KOPT-K1 (cell line): ENCODE data around the gene AHSA1.
"Not testable (repeated sequence)": the region's sequence is repeated elsewhere in the genome, so short reads cannot be mapped to it uniquely, and the experiment has no call there.

Experiments used
- H3K27ac ChIP-seq: fragments of 200-600 bp; sonication (generic); 2 replicates; pipeline ENCODE4 v1.5.1; 2016; ENCODE audit warnings: antibody characterized with exemption, mild to moderate bottlenecking, low read depth, low read length; ENCODE audit not compliant: poor library complexity, severe bottlenecking
- H3K36me3 ChIP-seq: fragments of 200-600 bp; sonication (generic); 2 replicates; pipeline ENCODE4 v1.5.1; 2017; ENCODE audit warnings: antibody characterized with exemption, mild to moderate bottlenecking, low read length, moderate library complexity; ENCODE audit not compliant: insufficient read depth
- H3K9me3 ChIP-seq: fragments of 200-600 bp; sonication (generic); 2 replicates; pipeline ENCODE4 v1.5.1; 2017; ENCODE audit warnings: antibody characterized with exemption, low read length, mild to moderate bottlenecking; ENCODE audit not compliant: insufficient read depth, poor library complexity, severe bottlenecking

Gene AHSA1

DNA sequence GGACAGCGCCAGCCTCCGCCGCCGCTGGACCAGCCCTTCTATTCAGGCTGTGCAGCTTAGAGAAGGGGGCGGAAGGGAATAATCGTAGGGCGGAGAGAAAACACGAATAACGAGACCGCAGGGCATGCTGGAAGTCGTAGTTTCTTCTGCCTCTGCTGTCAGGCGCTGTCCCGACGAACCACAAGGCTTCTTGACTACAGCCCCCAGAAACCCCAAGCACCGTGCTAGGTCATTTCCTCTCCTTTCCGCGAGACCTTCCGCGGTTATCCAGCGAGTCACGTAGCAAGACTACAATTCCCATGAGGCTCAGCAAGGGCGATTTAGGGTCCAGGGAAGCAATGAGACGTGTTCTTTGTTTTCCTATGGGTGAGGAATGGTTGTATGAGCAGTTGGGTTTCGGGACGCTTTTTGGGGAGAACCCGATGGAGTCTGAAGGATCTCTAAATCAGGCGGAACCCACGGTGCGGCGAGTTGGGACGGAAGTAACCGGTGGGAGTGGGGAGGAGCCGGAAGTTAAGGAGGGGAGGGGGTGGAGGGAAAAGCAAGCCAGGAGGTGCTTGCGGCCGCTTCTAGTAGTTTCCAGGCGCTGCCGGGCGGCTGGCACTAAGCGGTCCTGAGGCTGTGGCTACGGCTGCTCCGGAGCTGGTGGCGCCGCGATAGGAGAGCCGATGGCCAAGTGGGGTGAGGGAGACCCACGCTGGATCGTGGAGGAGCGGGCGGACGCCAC is at the start of gene AHSA1, which contains the start of gene VIPAS39:
Gene AHSA1 (plus strand): TSS at position 572 of the 727 bp plus-strand sequence. CDS start 97 bp downstream, at position 669.
Gene VIPAS39 (minus strand): TSS at position 80 of the 727 bp plus-strand sequence. CDS start 3,499 bp downstream, outside the sequence.
- Histone ChIP-seq H3K27ac (peak within 1 kb of the TSS; percentile 94), H3K9me3 (no peaks in the 10 kb centered on the region), H3K36me3 (peaks cover 34% of the 10 kb centered on the region)

DNA sequence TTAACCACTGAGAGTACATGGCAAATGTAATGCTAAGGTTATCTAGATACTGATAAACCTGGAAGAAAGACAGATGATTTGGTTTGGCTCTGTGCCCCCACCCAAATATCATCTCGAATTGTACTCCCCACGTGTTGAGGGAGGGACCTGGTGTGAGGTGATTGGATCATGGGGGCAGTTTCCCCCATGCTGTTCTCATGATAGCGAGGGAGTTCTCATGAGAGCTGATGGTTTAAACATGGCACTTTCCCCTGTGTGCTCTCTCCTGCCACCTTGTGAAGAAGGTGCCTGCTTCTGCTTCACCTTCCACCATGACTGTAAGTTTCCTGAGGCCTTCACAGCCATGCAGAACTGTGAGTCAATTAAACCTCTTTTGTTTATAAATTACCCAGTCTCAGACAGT is 48.8 kb upstream of the AHSA1 start:
- no peaks in the 10 kb centered on the region for H3K36me3 ChIP-seq
- H3K9me3 ChIP-seq: no peaks in the 10 kb centered on the region
- H3K27ac ChIP-seq: no peak overlapping the region

DNA sequence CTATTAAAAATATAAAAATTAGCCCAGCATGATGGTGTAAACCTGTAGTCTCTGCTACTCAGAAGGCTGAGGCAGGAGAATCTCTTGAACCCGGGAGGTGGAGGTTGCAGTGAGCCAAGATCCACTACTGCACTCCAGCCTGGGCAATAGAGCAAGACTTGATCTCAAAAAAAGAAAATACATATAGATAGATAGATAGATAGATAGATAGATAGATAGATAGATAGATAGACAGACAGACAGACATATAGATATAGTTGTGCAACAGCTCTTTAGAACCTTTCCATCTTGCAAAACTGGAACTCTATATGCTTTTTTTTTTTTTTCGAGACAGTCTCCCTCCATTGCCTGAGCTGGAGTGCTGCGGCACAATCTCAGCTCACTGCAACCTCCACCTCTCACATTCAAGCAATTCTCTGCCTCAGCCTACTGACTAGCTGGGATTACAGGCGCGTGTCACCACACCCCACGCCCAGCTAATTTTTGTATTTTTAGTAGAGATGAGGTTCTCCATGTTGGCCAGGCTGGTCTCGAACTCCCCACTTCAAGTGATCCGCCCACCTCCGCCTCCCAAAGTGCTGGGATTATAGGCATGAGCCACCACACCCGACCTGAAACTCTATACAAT is 42.4 kb upstream of the AHSA1 start:
- peaks cover 13% of the 10 kb centered on the region for H3K9me3 ChIP-seq
- H3K36me3 ChIP-seq, H3K27ac ChIP-seq: not testable (repeated sequence)

DNA sequence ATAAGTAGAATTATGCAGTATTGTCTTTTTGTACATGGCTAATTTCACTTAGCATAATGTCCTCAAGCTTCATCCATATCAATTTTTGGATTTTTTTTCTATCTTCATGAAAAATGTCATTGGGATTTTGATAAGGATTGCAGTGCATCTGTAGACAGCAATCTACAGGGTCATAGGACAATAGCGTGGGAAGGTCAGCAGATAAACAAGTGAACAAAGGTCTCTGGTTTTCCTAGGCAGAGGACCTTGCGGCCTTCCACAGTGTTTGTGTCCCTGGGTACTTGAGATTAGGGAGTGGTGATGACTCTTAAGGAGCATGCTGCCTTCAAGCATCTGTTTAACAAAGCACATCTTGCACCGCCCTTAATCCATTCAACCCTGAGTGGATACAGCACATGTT is 41.8 kb upstream of the AHSA1 start:
- H3K9me3 ChIP-seq: peaks cover 13% of the 10 kb centered on the region
- H3K36me3 ChIP-seq: not testable (repeated sequence)

DNA sequence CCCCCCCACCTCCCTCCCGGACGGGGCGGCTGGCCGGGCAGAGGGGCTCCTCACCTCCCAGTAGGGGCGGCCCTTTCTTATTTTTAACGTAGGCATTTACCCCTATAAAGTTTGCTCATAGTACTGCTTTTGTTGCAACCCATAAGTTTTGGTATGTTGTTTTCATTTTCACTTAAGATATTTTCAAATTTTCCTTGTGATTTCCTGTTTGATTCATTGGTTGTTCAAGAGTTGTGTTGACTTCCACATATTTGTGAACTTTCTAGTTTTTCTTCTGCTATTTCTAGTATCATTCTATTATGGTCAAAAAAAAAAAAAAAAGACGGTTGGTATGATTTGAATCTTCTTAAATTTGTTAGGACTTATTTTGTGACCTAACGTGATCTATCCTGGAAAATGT is 41.1 kb upstream of the AHSA1 start:
- Histone ChIP-seq H3K27ac (no peak overlapping the region), H3K36me3 (0 out of 2 replicates have a peak, but pooled peaks cover 4% of the 10 kb centered on the region), H3K9me3 (peaks cover 13% of the 10 kb centered on the region)

More for the DNA sequence above, 41.8 kb upstream of the AHSA1 start:
- not testable (repeated sequence) for H3K27ac ChIP-seq

DNA sequence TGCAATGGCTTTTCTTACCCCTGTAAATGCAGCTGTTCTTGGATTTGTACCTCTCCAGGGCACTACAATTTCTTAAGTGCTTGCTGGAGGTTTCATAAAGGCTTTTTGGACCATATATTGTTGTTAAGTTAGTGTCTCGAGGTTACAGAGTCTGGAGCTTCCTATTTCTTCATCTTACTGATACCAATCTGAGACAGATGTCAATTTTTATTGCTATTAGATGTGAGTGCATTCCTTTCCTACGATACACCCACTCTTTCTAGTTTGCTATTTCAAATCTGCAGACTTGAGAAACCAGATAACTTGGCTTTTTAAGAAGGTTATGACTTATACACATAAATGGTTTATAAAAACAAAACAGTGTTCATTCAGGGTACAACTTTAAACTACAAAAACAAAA is 36.7 kb upstream of the AHSA1 start:
- Histone ChIP-seq H3K9me3 (peaks cover 13% of the 10 kb centered on the region), H3K27ac (no peak overlapping the region), H3K36me3 (peaks cover 41% of the 10 kb centered on the region)

DNA sequence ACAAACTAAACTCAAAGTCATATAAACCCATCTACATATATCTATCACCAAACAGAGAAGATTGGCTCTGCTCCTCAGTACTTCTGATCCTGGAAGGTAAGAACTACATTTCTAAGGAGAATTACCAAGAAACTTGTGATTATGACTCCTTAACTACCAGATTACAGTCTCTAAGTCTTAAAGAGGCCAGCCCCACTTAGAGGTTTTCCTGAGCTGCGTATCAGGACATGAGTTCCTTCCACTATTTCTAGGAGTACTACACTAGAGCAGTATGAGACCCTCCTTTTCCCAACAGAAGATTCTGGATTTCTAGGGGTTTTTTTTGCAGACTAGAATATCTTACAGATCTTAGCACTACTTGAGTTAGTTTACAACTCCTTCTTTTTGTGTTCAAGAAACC is 34.5 kb upstream of the AHSA1 start, which contains the start of gene NOXRED1:
Gene NOXRED1 (minus strand): TSS at position 101 of the 400 bp plus-strand sequence. CDS start 634 bp downstream, outside the sequence.
- Histone ChIP-seq H3K27ac (no peak within 1 kb of the TSS), H3K9me3 (peaks cover 13% of the 10 kb centered on the region), H3K36me3 (peaks cover 63% of the 10 kb centered on the region)

DNA sequence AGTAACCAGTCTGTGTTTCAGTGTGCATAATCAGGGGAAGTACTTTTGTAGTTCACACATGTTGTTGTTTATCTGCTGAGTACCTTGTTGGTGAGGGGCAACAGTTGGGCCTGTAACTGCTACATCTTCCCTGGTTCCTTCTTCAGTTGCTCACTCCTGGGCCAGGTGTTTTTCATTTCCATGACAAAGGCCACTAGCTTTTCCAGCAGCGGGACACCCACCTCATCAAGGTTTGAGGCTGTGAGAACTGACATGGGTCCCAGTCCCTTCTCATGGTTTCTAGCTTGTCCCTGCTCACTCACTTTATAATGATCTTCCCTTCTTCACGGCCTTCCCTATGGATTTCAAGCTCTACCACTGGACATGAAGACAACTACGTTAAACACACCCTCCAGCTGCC is 33.0 kb upstream of the AHSA1 start:
- no peak overlapping the region for H3K27ac ChIP-seq
- H3K9me3 ChIP-seq: no peaks in the 10 kb centered on the region
- peaks cover 78% of the 10 kb centered on the region for H3K36me3 ChIP-seq

DNA sequence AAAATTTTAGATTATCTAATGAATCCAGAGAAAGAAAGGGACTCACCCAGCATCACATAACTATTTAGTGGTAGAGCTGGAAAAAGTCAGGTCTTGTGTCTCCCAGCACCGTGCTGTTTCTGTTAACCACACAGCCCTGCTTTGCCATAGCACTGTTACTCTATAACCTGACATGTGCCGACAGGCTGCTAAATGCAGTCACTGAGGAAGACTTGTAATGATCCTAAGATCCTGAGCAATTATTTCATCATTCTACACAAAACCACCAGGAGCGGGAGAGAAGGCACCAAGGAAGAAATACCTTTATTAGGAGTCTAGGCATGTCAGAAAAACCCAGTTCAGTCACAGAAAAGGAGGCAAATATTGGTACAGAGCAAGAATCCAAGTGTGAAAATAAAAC is 31.5 kb upstream of the AHSA1 start:
- Histone ChIP-seq H3K27ac (no peak overlapping the region), H3K9me3 (no peaks in the 10 kb centered on the region), H3K36me3 (peaks cover 87% of the 10 kb centered on the region)

DNA sequence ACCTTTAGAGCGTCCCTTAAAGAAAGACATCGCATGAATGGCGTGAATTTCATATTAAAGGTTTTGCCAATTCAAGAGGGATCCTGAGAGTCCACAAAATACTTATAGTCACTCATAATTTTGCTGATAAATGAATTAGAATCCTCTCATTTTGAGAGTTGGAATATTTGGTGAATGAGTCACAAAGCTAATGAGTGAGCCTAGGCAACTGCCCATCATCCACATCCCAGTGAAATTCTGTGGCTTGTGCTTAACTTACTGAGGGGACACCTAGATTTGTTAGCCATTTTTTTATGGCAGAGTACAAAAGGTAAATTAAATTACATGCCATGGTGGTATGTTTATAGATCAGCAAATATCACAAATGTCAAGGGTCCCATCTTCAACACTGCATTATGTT is 21.9 kb upstream of the AHSA1 start:
- Histone ChIP-seq H3K9me3 (no peaks in the 10 kb centered on the region), H3K27ac (no peak overlapping the region), H3K36me3 (peaks cover 80% of the 10 kb centered on the region)

DNA sequence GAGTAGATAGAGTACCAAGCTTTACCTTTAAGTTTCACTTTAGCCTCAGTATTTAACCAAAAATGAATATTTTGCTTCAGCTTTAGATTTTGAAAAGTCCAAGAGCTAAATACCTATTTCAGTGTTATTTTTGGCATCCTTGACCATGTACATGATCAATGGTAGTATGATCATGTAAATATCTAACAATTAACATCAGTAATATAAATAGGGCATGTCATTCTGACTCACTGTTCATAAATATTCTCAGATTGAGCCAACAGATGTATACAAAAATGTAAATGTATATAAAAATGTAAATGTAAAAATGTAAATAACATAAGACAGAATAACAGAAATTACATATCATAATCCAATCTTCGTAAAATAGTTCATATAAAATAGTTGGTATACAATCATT is 19.3 kb upstream of the AHSA1 start:
- Histone ChIP-seq H3K9me3 (no peaks in the 10 kb centered on the region), H3K36me3 (peaks cover 84% of the 10 kb centered on the region), H3K27ac (no peak overlapping the region)

DNA sequence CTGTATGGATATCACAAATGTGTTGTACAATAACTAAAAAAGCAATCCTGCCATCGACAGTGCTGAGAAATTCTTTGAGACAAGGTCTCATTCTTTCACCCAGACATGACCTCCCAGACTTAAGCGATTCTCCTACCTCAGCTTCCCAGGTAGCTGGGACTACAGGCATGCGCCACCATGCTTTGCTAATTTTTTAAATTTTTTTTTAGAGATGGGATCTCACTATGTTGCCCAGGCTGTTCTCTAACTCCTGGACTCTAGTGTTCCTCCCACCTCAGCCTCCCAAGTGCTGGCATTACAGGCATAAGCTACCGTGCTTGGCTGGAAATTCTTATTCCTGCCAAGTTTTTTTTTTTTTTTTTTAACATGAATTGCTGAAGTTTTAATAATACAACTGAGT is 18.0 kb upstream of the AHSA1 start:
- Histone ChIP-seq H3K27ac (no peak overlapping the region), H3K9me3 (no peaks in the 10 kb centered on the region)

DNA sequence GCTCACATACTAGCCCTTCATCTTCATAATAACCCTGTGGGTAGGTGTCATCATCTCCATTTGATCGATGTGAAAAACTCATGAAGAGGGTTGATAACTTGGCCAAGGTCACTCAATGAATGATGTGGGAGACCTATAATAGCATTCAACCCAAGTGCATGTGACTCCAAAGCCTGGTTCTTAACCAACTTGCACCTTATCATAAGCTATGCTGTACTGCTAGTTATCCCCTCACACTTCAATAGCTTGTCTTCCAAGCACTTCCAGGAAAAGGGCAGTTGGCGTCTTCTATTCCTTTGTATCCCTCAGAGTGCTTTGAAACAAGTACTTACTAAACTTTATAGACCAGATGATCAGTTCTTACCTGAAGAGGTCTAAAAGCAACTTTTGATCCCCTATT is 15.7 kb upstream of the AHSA1 start:
- peaks cover 59% of the 10 kb centered on the region for H3K36me3 ChIP-seq
- H3K27ac ChIP-seq: no peak overlapping the region
- H3K9me3 ChIP-seq: no peaks in the 10 kb centered on the region

More for the DNA sequence above, 18.0 kb upstream of the AHSA1 start:
- peaks cover 81% of the 10 kb centered on the region for H3K36me3 ChIP-seq

DNA sequence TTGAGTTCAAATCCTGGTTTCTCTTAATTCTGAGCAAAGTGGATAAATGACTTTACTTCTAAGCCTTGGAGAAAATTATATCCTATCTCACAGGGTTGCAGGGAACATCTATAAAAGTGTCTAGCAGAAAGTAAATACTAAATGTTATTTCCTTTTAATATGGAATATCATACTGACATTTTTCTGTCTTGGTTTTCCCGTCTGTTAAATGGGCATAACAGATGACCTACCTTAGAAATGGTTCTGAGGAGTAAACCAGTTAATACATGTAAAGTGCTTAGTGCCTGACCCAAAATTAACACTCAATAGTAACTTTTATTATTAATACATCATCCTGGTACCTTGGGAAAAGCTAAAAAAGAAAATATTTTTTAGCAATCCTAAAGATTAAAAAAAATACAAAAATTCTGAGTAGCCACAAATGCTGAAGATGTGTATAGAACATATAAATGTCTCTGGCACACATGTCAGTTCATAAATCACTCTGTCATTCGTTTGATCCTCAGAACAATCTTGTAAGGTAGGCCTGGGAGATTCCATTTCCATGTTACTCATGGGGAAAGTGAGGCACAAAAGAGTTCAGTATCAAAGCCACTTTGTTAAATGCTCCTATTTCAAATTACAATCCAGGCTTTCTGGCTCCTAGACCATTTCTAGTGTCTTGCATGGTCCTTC is 1.8 kb upstream of the AHSA1 start:
- Histone ChIP-seq H3K9me3 (no peaks in the 10 kb centered on the region), H3K36me3 (peaks cover 25% of the 10 kb centered on the region), H3K27ac (peak overlapping the region; percentile 94)

DNA sequence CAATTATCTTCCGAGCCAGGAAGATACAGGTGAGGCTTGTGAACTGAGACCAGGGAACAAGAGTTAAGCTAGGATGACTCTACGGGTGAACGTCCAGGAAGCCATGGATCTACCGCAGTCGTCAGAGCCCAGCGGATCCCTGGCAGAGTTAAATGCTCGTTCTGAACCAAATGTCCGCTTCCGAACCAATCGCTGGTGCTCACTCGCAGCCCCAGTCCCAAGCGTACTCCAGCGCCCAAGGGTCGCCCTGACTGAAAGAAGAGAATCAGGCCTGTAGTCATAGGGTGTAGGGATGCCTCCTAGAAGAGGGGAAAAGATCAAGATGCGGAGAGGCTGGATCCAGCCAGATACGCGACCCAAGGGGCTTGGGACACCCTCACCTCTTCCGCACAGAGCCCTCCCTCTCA is 775 bp upstream of the AHSA1 start:
- H3K9me3 ChIP-seq: no peaks in the 10 kb centered on the region
- H3K36me3 ChIP-seq: peaks cover 29% of the 10 kb centered on the region
- peak overlapping the region; percentile 94 for H3K27ac ChIP-seq
